Umbilical cord (tissue), 1 donor: Measurements from ENCODE around the gene RPE65. TPM values are rescaled to one million over a fixed set of nuclear protein-coding genes. Genes with fewer than 3 reads are reported as not detected.

Source experiments
- total RNA-seq: library from RNA; depleted of rRNA; stranded (reverse); fragments of >200 nt; gene quantifications from one replicate; pipeline ENCODE4 v1.2.3, GENCODE V29; 2014; ENCODE audit warnings: low replicate concordance; ENCODE audit not compliant: insufficient read depth

RPE65 gene
- total RNA-seq, 1 donor from 2014 or later = 10.1 TPM

Other genes with a start within 250 kb of the RPE65 start
- 50.6 TPM for gene WLS, start 217.4 kb downstream of the RPE65 start, total RNA-seq
- gene DEPDC1, start 47.1 kb upstream of the RPE65 start, total RNA-seq = 10.8 TPM